NT2/D1 (cell line): ENCODE results near the gene PHACTR3.

Experiments
- SUZ12 ChIP-seq: IDR thresholded peaks from 2 replicates; pipeline ENCODE4 v1.6.1; 2011; ENCODE audit not compliant: insufficient read length, insufficient read depth; ENCODE audit errors: extremely low read depth
- YY1 ChIP-seq: IDR thresholded peaks from 2 replicates; pipeline ENCODE4 v1.6.1; 2011; ENCODE audit not compliant: insufficient read length, insufficient read depth
- ZNF274 ChIP-seq: IDR thresholded peaks from 2 replicates; pipeline ENCODE4 v1.6.1; 2011; ENCODE audit warnings: mild to moderate bottlenecking, low read depth, low read length

DNA sequence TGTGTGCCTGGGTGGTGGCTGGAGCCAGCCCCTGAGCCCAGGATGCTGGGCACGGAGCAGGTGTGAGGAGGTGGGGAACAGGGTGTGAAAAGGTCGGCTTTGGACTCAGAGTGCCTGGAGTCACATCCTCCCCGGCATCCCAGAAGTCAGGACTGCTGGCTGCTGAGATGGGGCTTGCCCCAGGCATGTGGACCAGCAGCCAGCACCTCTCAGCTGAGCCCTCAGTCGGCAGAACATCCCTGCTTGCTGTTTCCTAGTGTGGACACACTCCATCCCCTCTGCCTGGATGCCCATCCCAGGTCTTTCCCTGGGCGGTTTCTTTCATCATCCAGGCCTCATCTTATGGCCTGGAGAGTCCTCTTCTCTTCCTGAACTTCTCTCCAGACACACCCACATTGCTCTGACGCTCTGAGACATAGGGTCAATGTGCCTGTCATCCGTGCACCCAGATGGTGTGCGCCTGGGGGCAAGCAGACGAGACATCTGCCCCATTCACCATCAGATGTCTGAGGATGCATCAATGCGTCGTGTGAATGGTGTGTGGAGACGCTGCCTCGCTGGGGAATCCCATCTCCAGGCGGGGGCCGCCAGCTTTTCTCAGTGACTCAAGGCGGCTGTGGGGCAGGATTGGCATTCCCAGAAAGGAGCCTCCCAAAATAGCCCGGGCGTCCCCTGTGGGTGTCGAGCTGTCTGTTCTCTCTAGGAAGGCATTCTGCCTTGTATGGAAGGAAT lies 224.9 kb downstream of the PHACTR3 start:
- TF ChIP-seq YY1 (no peak), ZNF274 (no peak), SUZ12 (no peak)
